ENCODE results near the gene COMMD1.

DNA sequence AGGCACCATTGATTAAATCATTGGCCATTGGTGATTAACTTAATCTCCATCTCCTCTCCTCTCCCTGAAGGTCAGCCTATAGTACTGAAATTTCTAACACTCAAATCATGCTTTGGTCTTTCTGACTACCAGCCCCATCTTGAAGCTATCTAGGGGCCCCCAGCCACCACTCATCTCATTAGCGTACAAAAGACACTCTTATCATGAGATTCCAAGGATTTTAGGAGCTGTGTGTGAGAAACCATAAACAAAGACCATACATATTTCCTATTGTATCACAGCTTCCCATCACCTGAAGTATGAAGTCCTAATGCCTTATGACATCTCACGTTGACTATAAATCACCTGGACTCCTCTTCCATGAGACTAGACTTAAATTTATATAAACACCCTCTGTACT is 196.4 kb downstream of the COMMD1 start:
- TF ChIP-seq, protein P1, sequence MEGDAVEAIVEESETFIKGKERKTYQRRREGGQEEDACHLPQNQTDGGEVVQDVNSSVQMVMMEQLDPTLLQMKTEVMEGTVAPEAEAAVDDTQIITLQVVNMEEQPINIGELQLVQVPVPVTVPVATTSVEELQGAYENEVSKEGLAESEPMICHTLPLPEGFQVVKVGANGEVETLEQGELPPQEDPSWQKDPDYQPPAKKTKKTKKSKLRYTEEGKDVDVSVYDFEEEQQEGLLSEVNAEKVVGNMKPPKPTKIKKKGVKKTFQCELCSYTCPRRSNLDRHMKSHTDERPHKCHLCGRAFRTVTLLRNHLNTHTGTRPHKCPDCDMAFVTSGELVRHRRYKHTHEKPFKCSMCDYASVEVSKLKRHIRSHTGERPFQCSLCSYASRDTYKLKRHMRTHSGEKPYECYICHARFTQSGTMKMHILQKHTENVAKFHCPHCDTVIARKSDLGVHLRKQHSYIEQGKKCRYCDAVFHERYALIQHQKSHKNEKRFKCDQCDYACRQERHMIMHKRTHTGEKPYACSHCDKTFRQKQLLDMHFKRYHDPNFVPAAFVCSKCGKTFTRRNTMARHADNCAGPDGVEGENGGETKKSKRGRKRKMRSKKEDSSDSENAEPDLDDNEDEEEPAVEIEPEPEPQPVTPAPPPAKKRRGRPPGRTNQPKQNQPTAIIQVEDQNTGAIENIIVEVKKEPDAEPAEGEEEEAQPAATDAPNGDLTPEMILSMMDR (tag by site-specific recombination; IDR thresholded peaks at IDR 0.05), result no peak
- TF ChIP-seq ZNF174 (tag by site-specific recombination; IDR thresholded peaks at IDR 0.05) (no peak), YY1 (tag by site-specific recombination; IDR thresholded peaks at IDR 0.05) (no peak), ZBTB7A (tag by site-specific recombination; IDR thresholded peaks at IDR 0.05; ENCODE audit: low read depth) (no peak), ZNF157 (tag by site-specific recombination; IDR thresholded peaks at IDR 0.05) (no peak), ZNF449 (tag by site-specific recombination; IDR thresholded peaks at IDR 0.05) (no peak), ZNF549 (tag by site-specific recombination; IDR thresholded peaks at IDR 0.05) (no peak), REST (tag by site-specific recombination; IDR thresholded peaks at IDR 0.05) (no peak), TCF7L2 (IDR thresholded peaks at IDR 0.05; ENCODE audit: borderline replicate concordance, low read depth, low read length) (no peak), KLF16 (tag by site-specific recombination; IDR thresholded peaks at IDR 0.05) (no peak), SETDB1 (IDR thresholded peaks at IDR 0.05; ENCODE audit: insufficient read length, low read length) (no peak)
- TF ChIP-seq, protein P2, sequence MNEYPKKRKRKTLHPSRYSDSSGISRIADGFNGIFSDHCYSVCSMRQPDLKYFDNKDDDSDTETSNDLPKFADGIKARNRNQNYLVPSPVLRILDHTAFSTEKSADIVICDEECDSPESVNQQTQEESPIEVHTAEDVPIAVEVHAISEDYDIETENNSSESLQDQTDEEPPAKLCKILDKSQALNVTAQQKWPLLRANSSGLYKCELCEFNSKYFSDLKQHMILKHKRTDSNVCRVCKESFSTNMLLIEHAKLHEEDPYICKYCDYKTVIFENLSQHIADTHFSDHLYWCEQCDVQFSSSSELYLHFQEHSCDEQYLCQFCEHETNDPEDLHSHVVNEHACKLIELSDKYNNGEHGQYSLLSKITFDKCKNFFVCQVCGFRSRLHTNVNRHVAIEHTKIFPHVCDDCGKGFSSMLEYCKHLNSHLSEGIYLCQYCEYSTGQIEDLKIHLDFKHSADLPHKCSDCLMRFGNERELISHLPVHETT (tag by site-specific recombination; IDR thresholded peaks at IDR 0.05), result no peak
